GM18870 (cell line): ENCODE measurements around the gene VGLL4.

Experiments
- ATAC-seq: cut with Tn5 transposase; IDR thresholded peaks from one replicate; pipeline ENCODE4 v1.9.1; 2021; ENCODE audit warnings: moderate library complexity; ENCODE audit not compliant: unreplicated experiment

Gene VGLL4

GRCh38 chr3:11653298-11654055, 9.8 kb upstream of the VGLL4 start:
- no peak for ATAC-seq

- ATAC-seq, result no peak
These were observed 8.2 kb upstream of the VGLL4 start for GRCh38 chr3:11651900-11652299.

DNA sequence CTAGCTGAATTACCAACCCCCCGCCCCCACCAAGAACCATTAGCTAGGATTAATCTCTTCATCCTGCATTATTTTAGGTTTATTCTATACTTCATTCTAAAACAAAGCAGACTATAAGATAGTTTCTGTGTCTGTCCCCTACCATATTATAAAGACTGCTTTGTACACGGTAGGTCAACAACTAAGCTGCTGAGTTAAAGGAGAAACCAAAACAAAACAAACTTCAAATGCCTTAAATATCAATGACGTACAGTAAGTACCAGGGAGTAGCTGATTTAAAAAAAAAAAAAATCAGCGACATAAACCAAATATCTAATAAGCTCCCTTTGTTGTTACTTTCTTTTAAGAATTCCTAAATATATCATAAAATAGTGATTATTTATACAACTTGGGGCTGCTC, 7.8 kb upstream of the VGLL4 start:
- ATAC-seq, result no peak

GRCh38 chr3:11650391-11650790, 6.7 kb upstream of the VGLL4 start:
- ATAC-seq, result no peak

DNA sequence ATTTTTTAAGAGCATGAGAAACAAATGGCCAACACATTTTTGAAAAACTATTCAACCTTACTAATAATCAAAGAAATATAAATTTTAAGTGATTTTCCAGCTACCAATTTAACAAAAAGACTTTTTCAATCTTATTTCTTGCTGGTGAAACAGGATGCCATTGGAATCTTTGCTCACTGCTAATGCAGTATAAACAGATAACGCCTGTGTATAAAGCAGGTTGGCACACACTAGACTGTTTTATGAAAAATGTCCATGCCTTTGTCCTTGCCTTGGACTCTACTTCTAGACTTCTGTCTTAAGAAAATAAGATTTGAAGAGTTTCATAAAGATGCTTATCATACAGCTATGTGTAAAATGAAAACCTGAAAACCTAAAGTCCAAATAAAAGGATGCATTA, 5.0 kb upstream of the VGLL4 start:
- ATAC-seq, result no peak

DNA sequence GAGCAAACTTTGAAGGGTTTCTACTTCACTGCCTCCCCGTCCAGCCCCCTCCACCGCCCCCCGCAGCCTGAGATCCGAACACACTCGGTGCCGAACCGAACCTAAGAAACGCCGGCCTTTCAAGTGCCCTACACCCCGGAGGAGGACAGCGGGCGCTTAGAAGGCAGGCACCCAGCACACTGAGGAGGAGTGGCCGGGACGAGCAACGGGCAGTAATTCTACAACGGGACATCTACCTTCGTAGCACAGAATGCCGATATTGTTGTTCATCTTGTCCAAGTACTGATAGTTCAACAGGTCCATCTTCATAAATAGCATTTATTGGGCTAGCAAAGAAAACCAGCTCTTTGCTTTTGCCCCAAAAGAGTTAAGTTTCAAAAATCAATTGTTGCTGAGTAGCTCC, 513 bp downstream of the VGLL4 start:
- no peak for ATAC-seq

DNA sequence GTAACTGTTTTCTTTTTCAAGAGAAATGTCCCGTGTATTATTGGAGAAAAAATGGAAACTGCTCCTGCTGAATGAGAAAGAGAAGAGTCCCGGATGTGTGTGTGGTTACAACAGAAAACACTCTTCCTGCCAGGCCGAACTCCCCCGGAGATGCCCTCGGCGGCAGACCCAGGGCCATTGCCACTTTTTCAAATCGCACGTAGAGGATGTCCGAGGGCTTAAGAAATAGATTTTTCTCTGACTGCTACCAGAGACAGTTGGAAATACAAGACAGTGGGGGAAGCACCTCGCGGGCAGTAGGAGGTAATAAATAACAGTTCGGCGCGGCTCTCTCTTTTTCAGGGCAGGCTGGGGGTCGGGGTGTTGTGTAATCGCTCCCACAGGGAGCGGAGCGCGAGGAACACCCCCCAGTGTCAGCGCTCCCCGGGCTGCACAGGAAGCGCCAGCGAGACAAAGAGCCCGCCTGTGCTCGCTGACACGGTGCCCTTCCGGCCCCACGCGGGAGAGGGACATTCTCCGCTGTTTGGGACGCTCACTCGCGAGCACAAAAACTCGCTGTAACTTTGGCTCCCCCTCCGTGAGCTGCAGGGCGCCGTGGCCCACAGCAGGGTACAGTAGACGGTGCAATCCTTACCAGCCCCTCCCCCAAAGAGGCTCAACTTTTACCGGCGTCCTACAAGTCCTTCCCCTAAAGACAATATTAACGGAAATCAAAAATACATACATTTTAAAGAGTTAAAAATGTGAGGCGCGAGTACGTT, 1.1 kb downstream of the VGLL4 start:
- ATAC-seq, result peak; percentile 72

DNA sequence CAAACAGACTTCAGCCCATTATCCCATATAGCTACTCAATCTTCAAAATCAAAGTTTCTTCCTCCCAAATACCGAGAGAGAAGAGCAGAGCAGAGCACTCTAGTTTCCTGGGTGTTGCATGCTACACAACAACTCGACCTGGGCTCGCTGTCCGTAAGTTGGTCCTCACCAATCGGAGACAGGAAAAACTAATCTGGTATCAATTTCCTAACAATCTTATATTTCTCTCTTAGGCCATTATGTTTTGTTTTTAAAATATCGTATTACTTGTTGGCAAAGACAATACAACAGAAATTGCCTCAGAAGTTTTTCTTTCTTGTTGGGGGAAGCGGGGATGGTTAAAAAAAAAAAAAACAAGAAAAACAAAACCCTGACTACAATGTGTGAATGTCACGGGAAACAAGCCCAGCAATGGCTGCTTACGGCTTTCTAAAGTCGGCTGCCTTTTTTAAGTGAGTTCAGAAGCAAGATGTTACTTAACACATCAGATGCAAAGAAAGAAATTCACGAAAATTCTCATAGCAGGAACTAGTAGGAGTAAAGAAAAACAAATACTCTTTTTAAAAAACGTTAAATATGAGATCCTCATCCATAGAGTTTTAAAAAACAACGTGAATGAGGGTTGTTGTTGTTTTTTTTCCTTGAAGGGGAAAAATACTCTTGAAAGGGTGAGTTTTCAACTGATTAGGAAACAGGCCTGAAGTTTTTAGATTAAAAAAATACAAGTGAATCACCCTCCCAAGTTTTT, 1.9 kb downstream of the VGLL4 start:
- no peak for ATAC-seq

DNA sequence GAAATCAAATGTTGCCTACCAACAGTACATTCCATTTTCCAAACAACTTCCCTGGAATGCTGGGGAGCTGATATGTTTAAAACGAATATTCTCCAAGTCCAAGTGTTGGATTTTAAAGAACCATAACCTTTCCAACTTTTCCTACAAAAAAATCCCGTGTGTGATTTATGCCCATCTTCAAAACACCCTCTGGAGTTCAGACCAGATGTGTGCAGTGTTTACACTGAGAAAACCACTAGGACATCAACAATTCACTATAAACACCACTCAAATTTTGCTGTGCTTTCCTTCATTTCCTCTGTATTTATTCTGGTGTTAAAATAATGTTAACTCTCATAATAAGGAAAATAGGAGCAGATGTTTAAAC, 2.4 kb downstream of the VGLL4 start:
- no peak for ATAC-seq

DNA sequence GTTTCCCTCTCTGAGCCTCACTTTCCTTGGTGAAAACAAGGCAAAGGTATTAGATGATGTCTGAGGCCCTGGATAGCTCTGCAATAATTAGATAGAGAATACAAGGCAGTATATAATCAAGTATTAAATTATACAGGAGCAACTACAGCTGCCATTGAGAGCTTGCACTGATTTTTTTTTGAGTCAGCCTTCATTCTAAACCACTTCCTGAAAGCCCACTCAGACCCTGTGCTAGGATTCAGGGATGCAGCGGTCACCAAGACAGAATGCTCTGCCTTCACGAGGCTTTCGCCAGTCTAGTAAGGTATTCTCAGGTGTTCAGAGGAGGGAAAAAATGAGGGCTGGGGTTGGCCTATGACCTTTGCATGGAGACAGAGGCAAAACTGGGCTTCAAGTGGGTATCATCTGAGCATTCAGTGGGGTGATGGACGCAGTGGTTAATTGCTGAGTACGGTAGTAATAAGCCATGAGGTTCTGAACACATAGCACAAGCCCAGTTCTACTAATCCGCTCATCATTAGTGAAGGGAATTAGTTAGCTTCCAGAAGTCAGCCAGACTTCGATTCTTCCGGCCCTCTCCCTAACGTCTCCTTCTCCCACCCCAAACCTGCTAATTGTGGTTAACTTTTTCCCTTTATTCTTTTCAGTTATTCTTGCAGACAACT, 3.6 kb downstream of the VGLL4 start:
- ATAC-seq, result no peak

DNA sequence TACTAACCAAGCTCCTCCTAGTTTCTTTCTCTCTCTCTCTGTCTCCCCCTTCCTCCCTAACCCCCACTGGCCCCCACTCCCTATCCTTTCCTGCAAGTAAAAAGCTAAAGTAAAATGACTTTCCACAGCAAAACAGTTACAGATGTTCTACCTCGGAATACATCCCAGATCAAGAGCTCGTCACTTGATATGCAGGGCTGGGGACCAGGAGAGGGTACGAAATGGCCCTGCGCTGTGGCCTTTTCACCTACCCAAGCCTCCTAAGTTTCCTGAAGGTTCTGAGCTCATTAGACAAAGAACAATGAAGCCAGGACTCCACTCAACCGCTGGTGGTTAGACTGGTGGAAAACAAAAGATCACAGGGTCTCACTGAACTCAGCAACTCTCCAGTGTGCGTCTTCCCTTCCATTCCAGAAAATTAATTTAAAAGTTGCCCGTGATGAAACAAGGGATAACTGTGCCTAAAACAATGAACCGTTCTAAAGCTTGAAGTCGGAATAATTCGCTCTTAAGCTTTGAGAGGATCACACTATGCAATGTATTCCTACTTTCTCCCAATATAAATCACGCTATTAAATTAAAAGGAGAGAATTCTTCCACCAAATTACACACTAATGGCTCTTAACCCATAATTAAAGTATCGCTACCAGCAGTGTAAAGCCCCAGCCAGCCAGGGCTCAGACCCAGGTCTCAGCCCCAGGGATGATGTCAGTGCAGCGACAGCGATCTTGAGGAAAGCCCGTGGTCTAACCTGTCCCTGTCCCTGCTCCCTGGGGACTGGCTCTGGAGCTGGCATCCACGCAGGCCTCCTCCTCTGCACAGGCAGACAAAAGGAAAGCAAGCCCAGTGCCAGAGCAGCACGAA, 5.0 kb downstream of the VGLL4 start:
- ATAC-seq, result no peak

GRCh38 chr3:11637901-11638458, 5.7 kb downstream of the VGLL4 start:
- no peak for ATAC-seq

DNA sequence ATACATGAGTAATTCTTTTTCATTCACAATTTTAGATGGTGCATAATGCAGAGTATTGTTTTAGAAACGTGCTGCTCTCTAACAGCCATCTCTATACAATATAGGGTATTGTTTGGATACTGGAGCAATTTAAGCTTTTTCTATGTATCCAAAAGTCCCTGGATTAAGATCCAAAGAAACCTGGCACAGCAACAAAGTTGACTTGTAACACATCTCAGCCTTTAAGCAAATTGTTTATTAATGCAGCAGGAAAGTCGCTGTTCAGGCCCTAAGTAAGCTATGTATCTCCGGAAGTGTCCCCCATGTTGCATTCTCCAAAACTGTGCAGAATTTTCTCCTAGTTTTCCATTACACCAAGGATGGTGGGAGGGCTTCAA, 7.3 kb downstream of the VGLL4 start:
- ATAC-seq, result no peak

- no peak for ATAC-seq
These were observed 7.9 kb downstream of the VGLL4 start for GRCh38 chr3:11635680-11636393.

- ATAC-seq, result no peak
These were observed 8.6 kb downstream of the VGLL4 start for GRCh38 chr3:11634974-11635612.

- ATAC-seq, result no peak
These were observed 9.6 kb downstream of the VGLL4 start for GRCh38 chr3:11634081-11634635.

DNA sequence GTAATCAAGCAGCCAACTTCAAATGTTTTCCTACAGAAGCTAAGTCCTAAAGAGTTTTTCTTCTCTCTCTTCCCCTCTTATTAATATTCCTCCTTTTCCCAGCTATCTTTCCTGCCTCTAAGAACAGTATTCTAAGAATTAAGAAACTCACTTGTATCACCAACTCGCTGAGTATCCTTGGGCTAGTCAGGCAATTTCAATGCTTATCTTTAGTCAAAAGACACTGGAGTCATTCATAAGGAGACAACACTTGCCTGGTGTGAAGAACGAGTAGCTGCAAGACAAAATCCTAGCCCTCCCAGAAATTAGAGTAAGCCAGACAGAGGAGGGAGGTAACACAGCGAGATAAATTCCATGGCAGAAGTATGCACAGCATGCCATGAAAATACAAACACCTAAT, 10.7 kb downstream of the VGLL4 start:
- no peak for ATAC-seq

GRCh38 chr3:11632564-11632963, 11.2 kb downstream of the VGLL4 start:
- ATAC-seq, result no peak

- ATAC-seq, result no peak
These were observed 11.9 kb downstream of the VGLL4 start for GRCh38 chr3:11631820-11632219.
